Endodermal cell (in vitro differentiated cells): ENCODE measurements around the gene ONECUT3. TPM values are rescaled to one million over a fixed set of nuclear protein-coding genes. Genes with fewer than 3 reads are reported as not detected.
A peak's percentile ranks its signal among the peaks of the same experiment; 100 is the strongest.

Experiments
- DNase-seq: peaks from one replicate; pipeline ENCODE4 v3.0.0-alpha.2; 2017
- H3K27ac ChIP-seq: 2 replicates; pipeline ENCODE4 v1.5.1; 2013; ENCODE audit warnings: mild to moderate bottlenecking, low read depth, low read length, moderate library complexity
- H3K27me3 ChIP-seq: 2 replicates; pipeline ENCODE4 v1.6.1; 2013; ENCODE audit warnings: mild to moderate bottlenecking, low read length, moderate library complexity; ENCODE audit not compliant: insufficient read depth, control insufficient read depth, poor library complexity, severe bottlenecking
- H3K36me3 ChIP-seq: 2 replicates; pipeline ENCODE4 v1.7.0; 2013; ENCODE audit warnings: mild to moderate bottlenecking, low read length, moderate library complexity; ENCODE audit not compliant: control insufficient read depth, insufficient read depth
- H3K4me1 ChIP-seq: one replicate; pipeline ENCODE4 v1.7.0; 2013; ENCODE audit warnings: low read length; ENCODE audit not compliant: control insufficient read depth, insufficient read depth
- H3K4me3 ChIP-seq: 2 replicates; pipeline ENCODE4 v1.5.1; 2013; ENCODE audit warnings: mild to moderate bottlenecking, low read length, moderate library complexity
- H3K9ac ChIP-seq: 2 replicates; pipeline ENCODE4 v1.6.1; 2013; ENCODE audit warnings: mild to moderate bottlenecking, low read length, moderate library complexity; ENCODE audit not compliant: poor library complexity, severe bottlenecking; ENCODE audit errors: extremely low read depth
- H3K9me3 ChIP-seq: 2 replicates; pipeline ENCODE4 v1.6.1; 2013; ENCODE audit warnings: mild to moderate bottlenecking, low read length, moderate library complexity; ENCODE audit not compliant: control insufficient read depth
- H3K27ac Mint-ChIP-seq: 2 replicates; pipeline ENCODE4 v1.8.0; 2020; ENCODE audit warnings: mixed read lengths
- H3K27me3 Mint-ChIP-seq: 2 replicates; pipeline ENCODE4 v1.8.0; 2021; ENCODE audit warnings: mild to moderate bottlenecking, mixed read lengths; ENCODE audit not compliant: insufficient read depth
- H3K36me3 Mint-ChIP-seq: 2 replicates; pipeline ENCODE4 v1.8.0; 2020; ENCODE audit warnings: low read depth, mixed read lengths
- H3K4me1 Mint-ChIP-seq: 2 replicates; pipeline ENCODE4 v1.8.0; 2020; ENCODE audit warnings: mixed read lengths
- H3K4me3 Mint-ChIP-seq: 2 replicates; pipeline ENCODE4 v1.8.0; 2020; ENCODE audit warnings: mild to moderate bottlenecking, moderate library complexity, mixed read lengths
- H3K9me3 Mint-ChIP-seq: 2 replicates; pipeline ENCODE4 v1.8.0; 2020; ENCODE audit warnings: mild to moderate bottlenecking, mixed read lengths
- CTCF ChIP-seq: fragments of 200-600 bp; sonication (generic); conservative IDR thresholded peaks from 2 replicates; pipeline ENCODE4 v1.5.0; 2021; ENCODE audit warnings: antibody characterized with exemption, mild to moderate bottlenecking
- WGBS, 2 experiments: methylation state at CpG; one replicate each; pipeline versions ENCODE4 v1.1.5 to v1.1.7; 2013; ENCODE audit warnings: missing lambda C conversion rate in 2 of 2, mixed read lengths in 1 of 2; ENCODE audit not compliant: insufficient coverage in 1 of 2, insufficient read length in 1 of 2; 5-methylcytosine and 5-hydroxymethylcytosine counted together
- total RNA-seq, 2 donors: library from RNA; stranded (reverse); fragmentation: NEBNext Ultra II Directional in 1 of 2; extraction: Animal tissue kit (Norgen Biotek cat#: 25700) in 1 of 2; gene quantifications; 2 replicates in 1 of 2; 3 replicates in 1 of 2; pipeline ENCODE4 v1.2.1, GENCODE V29; 2021

ONECUT3 gene
- total RNA-seq, 2 donors from 2014 or later: 0.04 TPM; not detected in 1

DNA sequence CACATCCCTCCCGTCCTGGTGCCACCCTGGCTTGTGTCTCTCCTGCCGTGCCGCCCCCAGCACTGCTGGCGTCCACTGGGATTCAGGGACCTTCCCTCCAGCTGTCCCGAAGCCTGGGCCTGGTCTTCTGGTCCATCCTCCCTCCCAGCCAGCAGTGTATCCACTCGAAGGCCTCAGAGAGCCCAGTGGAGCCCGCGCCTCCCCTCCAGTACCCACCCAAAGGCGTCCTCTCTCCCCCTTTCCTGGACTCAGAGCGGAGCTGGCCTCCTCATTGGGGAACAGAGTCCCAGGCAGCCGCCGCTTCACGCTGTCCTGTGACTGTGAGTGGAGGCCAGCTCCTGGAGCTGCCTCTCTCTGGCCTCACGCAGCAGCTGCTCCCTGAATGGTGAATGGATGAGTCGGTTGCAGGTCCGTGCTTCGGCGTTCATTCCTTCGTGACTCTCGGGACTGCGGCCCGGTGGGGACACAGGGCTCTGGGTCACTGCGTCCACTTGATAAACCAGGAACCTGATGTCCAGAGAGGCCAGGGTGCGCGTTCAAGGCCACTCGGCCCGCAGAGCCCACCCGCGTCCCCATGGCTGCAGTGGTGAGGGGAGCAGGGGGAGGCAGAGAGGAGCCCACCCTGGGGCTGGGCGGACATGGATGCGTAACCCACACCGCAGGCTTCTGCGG is 12.1 kb downstream of the ONECUT3 start:
- no peaks in the 10 kb centered on the region for H3K36me3 Mint-ChIP-seq
- Histone ChIP-seq H3K9me3 (peaks cover 3% of the 10 kb centered on the region), H3K4me1 (no peaks in the 10 kb centered on the region), H3K9ac (no peak overlapping the region), H3K27ac (no peak overlapping the region), H3K4me3 (no peak overlapping the region), H3K27me3 (peaks cover 100% of the 10 kb centered on the region), H3K36me3 (no peaks in the 10 kb centered on the region)
- no peaks in the 10 kb centered on the region for H3K4me1 Mint-ChIP-seq
- peak; percentile 54 for DNase-seq
- WGBS, 2 experiments: 34 to 36% methylated on average over 24 to 33 of the region's 33 CpGs
- H3K4me3 Mint-ChIP-seq: no peak overlapping the region
- H3K9me3 Mint-ChIP-seq: no peaks in the 10 kb centered on the region
- peaks cover 95% of the 10 kb centered on the region for H3K27me3 Mint-ChIP-seq
- no peak for TF ChIP-seq CTCF
- H3K27ac Mint-ChIP-seq: no peak overlapping the region

DNA sequence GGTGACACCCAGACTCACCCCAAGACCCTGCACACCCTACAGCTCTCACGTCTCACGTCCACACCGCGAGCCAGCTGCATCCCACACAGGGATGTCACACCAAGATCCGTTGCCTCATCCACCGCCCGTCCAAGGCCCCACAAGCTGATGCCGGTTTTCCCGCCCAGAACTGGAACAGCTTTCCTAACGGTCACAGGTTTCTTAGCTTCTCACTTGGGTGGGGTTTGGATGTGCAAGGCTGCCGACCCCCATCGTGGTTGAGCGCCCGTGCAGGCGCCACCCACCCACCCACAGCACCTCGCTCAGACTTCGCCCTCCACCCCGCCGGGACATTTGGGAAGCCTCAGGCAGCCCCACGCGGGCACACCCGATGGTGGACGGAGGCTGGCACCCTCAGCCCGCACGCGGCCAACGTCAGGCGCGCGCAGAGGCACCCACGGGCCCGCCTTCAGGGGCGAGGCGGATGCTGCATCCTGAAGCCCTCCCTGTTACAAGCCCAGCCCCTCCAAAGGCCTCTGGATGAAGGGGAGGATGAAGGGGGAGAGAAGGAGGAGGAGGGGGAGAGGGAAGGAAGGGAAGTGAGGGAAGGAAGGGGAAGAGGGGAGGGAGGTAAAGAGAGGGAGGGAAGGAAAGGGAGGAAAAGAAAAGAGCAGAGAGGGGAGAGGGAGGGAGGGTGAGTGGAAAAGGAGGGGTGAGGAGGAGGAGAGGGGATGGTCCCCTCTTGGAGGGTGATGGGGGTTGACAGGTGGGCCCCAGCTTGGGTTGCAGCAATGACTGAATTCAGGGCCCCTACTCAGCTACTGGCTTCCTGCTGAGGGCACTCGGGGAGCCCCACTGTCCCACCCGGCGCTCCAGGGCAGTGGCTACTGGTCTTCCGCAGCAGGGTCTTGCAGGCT is 12.8 kb downstream of the ONECUT3 start:
- H3K4me1 Mint-ChIP-seq: no peaks in the 10 kb centered on the region
- peaks cover 95% of the 10 kb centered on the region for H3K27me3 Mint-ChIP-seq
- WGBS, 2 experiments: 11 to 20% methylated on average over 13 to 38 of the region's 38 CpGs
- H3K4me3 ChIP-seq: no peak overlapping the region
- peaks cover 100% of the 10 kb centered on the region for H3K27me3 ChIP-seq
- peaks cover 11% of the 10 kb centered on the region for H3K9me3 ChIP-seq
- no peak overlapping the region for H3K9ac ChIP-seq
- H3K9me3 Mint-ChIP-seq: peaks cover 7% of the 10 kb centered on the region
- DNase-seq: peak; percentile 54
- H3K27ac ChIP-seq: no peak overlapping the region
- H3K27ac Mint-ChIP-seq: no peak overlapping the region
- no peaks in the 10 kb centered on the region for H3K4me1 ChIP-seq
- H3K4me3 Mint-ChIP-seq: no peak overlapping the region
- TF ChIP-seq CTCF: no peak
- no peaks in the 10 kb centered on the region for H3K36me3 Mint-ChIP-seq
- H3K36me3 ChIP-seq: no peaks in the 10 kb centered on the region

DNA sequence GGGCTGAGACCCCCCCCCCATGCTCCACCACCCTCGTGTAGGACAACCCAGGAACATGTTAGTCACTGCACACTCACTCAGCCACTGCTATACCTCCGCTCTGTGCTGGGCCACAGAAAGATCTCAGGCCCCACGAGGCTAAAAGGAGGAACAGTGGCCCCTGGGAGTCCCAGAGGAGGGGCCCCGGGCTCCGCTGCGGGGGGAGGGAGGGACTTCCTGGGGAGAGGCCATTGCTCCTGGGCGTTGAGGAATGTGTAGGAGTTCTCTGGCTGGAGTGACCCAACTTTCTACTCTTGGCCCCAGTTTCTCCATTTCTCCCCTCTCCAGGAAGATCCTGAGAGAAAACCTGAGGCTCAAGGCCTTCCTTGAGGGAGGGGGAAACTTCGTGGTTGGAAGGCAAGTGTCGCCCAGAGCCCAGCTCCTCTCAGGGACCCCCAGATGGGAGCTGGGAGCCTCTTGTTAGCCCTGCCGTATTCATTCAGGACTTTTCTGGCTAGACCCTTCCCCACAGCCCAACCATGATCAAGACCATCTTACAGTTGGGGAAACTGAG is 13.6 kb downstream of the ONECUT3 start:
- peaks cover 99% of the 10 kb centered on the region for H3K27me3 ChIP-seq
- 20 to 26% methylated on average over 4 to 10 of the region's 10 CpGs for WGBS, 2 experiments
- peaks cover 94% of the 10 kb centered on the region for H3K27me3 Mint-ChIP-seq
- no peak overlapping the region for H3K9ac ChIP-seq
- peaks cover 15% of the 10 kb centered on the region for H3K9me3 ChIP-seq
- TF ChIP-seq CTCF: no peak
- H3K4me1 Mint-ChIP-seq: no peaks in the 10 kb centered on the region
- no peak overlapping the region for H3K4me3 Mint-ChIP-seq
- no peak overlapping the region for H3K4me3 ChIP-seq
- peaks cover 11% of the 10 kb centered on the region for H3K9me3 Mint-ChIP-seq
- H3K27ac Mint-ChIP-seq: no peak overlapping the region
- no peak for DNase-seq
- no peaks in the 10 kb centered on the region for H3K36me3 ChIP-seq
- no peak overlapping the region for H3K27ac ChIP-seq
- no peaks in the 10 kb centered on the region for H3K36me3 Mint-ChIP-seq
- H3K4me1 ChIP-seq: no peaks in the 10 kb centered on the region
